Neural progenitor cell (in vitro differentiated cells): ENCODE results near the gene PRKCA. TPM values are rescaled to one million over a fixed set of nuclear protein-coding genes. Genes with fewer than 3 reads are reported as not detected.

Experiments used
- DNase-seq: peaks from one replicate; pipeline ENCODE4 v3.0.0-alpha.2; 2016; ENCODE audit warnings: low spot score
- H2AFZ ChIP-seq: fragments of 200-600 bp; sonication (generic); replicated peaks from 2 replicates; pipeline ENCODE4 v1.6.1; 2016; ENCODE audit warnings: antibody characterized with exemption
- H3F3A ChIP-seq: fragments of 200-600 bp; sonication (generic); 2 replicates; pipeline ENCODE4 v1.6.1; 2016; ENCODE audit warnings: antibody characterized with exemption, low read depth
- H3K27ac ChIP-seq: fragments of 200-600 bp; sonication (generic); 2 replicates; pipeline ENCODE4 v1.5.1; 2016; ENCODE audit warnings: mild to moderate bottlenecking
- H3K27me3 ChIP-seq: fragments of 200-600 bp; sonication (generic); 2 replicates; pipeline ENCODE4 v1.6.1; 2016; ENCODE audit warnings: mild to moderate bottlenecking, moderate library complexity
- H3K36me3 ChIP-seq: fragments of 200-600 bp; sonication (generic); 2 replicates; pipeline ENCODE4 v1.5.1; 2016
- H3K4me1 ChIP-seq: fragments of 200-600 bp; sonication (generic); 2 replicates; pipeline ENCODE4 v1.6.1; 2016; ENCODE audit warnings: mixed run types
- H3K4me2 ChIP-seq: fragments of 200-600 bp; sonication (generic); 2 replicates; pipeline ENCODE4 v1.6.1; 2016
- H3K4me3 ChIP-seq: fragments of 200-600 bp; sonication (generic); 2 replicates; pipeline ENCODE4 v1.5.1; 2016
- H3K79me2 ChIP-seq: fragments of 200-600 bp; sonication (generic); 2 replicates; pipeline ENCODE4 v1.6.1; 2016; ENCODE audit warnings: low read depth
- H3K9ac ChIP-seq: fragments of 200-600 bp; sonication (generic); 2 replicates; pipeline ENCODE4 v1.6.1; 2016
- H3K9me3 ChIP-seq: fragments of 200-600 bp; sonication (generic); 2 replicates; pipeline ENCODE4 v1.5.1; 2016; ENCODE audit warnings: low read depth
- H4K20me1 ChIP-seq: fragments of 200-600 bp; sonication (generic); 2 replicates; pipeline ENCODE4 v1.6.1; 2016; ENCODE audit warnings: low read depth
- H3K27ac Mint-ChIP-seq: 3 replicates; pipeline ENCODE4 v1.8.0; 2021; ENCODE audit warnings: mixed read lengths
- H3K27me3 Mint-ChIP-seq: 2 replicates; pipeline ENCODE4 v1.8.0; 2022; ENCODE audit warnings: low read depth, mild to moderate bottlenecking, inconsistent platforms, moderate library complexity, mixed read lengths; ENCODE audit not compliant: insufficient read depth
- H3K36me3 Mint-ChIP-seq: 3 replicates; pipeline ENCODE4 v1.8.0; 2021; ENCODE audit warnings: mixed read lengths
- H3K4me1 Mint-ChIP-seq: 3 replicates; pipeline ENCODE4 v1.8.0; 2021; ENCODE audit warnings: mixed read lengths
- H3K4me3 Mint-ChIP-seq: 3 replicates; pipeline ENCODE4 v1.8.0; 2021; ENCODE audit warnings: mild to moderate bottlenecking, moderate library complexity, mixed read lengths
- H3K9me3 Mint-ChIP-seq: 3 replicates; pipeline ENCODE4 v1.8.0; 2020; ENCODE audit warnings: mixed read lengths
- EZH2 ChIP-seq: fragments of 200-600 bp; sonication (generic); IDR thresholded peaks from 2 replicates; pipeline ENCODE4 v1.6.1; 2017; ENCODE audit warnings: antibody characterized with exemption, mild to moderate bottlenecking, moderate library complexity
- EZH2phosphoT487 ChIP-seq: fragments of 200-600 bp; sonication (generic); IDR thresholded peaks from 2 replicates; pipeline ENCODE4 v1.6.1; 2017; ENCODE audit warnings: antibody characterized with exemption
- total RNA-seq: library from RNA; depleted of rRNA; stranded (reverse); fragments of >200 nt; gene quantifications from 2 replicates; pipeline ENCODE4 v1.2.3, GENCODE V29; 2015; ENCODE audit warnings: low replicate concordance
- TF ChIP-seq, protein P1 (sequence below): fragments of 200-600 bp; sonication (generic); IDR thresholded peaks from 2 replicates; pipeline ENCODE4 v1.5.1; 2017; ENCODE audit warnings: antibody characterized with exemption, mild to moderate bottlenecking

PRKCA gene
- total RNA-seq, 1 donor from 2014 or later = 2.1 TPM

DNA sequence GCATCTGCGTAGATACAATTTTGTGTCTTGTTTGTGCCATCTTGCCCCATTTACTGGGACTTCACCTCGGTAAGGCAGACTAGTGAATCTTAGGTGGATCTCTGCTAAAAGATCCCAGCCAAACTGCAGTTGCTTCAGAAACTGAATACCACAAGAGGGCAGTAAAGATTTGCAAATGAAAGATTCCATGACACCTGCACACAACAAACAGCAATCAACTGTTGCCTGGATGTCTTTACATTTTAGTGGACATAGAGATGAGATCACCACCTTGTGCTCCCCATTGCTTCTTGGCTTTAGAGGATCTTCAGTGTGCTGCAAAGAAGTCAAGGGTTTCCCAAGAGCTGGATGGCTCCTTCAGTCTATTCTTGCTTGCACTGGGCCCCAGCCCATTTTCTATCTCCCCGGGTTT is 413.3 kb downstream of the PRKCA start:
- no peaks in the 10 kb centered on the region for H3K9me3 Mint-ChIP-seq
- TF ChIP-seq EZH2 = no peak
- TF ChIP-seq, protein P1, sequence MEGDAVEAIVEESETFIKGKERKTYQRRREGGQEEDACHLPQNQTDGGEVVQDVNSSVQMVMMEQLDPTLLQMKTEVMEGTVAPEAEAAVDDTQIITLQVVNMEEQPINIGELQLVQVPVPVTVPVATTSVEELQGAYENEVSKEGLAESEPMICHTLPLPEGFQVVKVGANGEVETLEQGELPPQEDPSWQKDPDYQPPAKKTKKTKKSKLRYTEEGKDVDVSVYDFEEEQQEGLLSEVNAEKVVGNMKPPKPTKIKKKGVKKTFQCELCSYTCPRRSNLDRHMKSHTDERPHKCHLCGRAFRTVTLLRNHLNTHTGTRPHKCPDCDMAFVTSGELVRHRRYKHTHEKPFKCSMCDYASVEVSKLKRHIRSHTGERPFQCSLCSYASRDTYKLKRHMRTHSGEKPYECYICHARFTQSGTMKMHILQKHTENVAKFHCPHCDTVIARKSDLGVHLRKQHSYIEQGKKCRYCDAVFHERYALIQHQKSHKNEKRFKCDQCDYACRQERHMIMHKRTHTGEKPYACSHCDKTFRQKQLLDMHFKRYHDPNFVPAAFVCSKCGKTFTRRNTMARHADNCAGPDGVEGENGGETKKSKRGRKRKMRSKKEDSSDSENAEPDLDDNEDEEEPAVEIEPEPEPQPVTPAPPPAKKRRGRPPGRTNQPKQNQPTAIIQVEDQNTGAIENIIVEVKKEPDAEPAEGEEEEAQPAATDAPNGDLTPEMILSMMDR = peak; percentile 90
- no peaks in the 10 kb centered on the region for H3K36me3 Mint-ChIP-seq
- peak; percentile 82 for DNase-seq
- no peaks in the 10 kb centered on the region for H3K79me2 ChIP-seq
- H3K27ac ChIP-seq = no peak overlapping the region
- H3K9me3 ChIP-seq = no peaks in the 10 kb centered on the region
- no peak overlapping the region for H3K9ac ChIP-seq
- peaks cover 12% of the 10 kb centered on the region for H3K27me3 Mint-ChIP-seq
- no peaks in the 10 kb centered on the region for H3K36me3 ChIP-seq
- no peaks in the 10 kb centered on the region for H3K27me3 ChIP-seq
- H3K27ac Mint-ChIP-seq = peak overlapping the region; percentile 6
- H3K4me1 ChIP-seq = peaks cover 20% of the 10 kb centered on the region
- H4K20me1 ChIP-seq = no peaks in the 10 kb centered on the region
- H3K4me3 ChIP-seq = no peak overlapping the region
- no peaks in the 10 kb centered on the region for H3F3A ChIP-seq
- H3K4me2 ChIP-seq = peak overlapping the region; percentile 47
- H3K4me1 Mint-ChIP-seq = peaks cover 60% of the 10 kb centered on the region
- H2AFZ ChIP-seq = peak overlapping the region; percentile 85
- no peak overlapping the region for H3K4me3 Mint-ChIP-seq

DNA sequence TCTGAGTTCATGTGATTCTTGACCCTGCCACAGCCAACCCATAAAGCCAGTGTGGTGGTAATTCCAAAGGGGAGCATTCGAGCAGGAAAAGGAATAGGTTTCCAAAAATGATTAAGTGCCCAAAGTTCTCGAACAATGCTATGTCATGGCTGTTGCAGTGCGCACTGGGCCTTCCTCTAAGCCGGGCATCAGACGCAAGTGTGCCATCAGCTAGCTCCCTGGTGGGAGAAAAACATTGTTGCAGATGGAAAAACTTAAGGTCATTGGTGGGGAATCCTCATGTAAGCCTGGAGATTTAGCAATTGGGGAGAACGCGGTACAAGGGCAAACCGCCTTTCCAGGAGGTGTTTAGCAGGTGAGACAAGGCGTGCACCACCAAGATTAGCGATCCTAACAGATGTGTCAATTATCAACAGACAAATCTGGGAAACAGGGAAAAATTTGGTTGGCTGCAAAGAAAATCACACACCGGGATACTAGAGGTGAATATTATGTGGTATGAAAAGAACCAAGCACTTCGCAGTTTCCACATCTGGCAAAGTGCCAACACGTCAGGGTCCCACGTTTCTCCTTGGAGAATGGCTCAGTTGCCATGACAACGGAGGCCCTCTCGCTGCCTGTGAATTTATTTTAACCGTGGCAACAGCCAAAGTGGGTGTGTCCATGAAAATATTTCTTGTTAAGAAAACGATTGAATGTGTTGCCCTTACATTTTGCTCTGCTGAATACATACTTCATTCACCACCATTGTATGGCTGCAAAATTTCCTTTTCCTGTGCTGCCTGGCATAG is 414.0 kb downstream of the PRKCA start:
- no peaks in the 10 kb centered on the region for H3K9me3 Mint-ChIP-seq
- DNase-seq = peak; percentile 42

DNA sequence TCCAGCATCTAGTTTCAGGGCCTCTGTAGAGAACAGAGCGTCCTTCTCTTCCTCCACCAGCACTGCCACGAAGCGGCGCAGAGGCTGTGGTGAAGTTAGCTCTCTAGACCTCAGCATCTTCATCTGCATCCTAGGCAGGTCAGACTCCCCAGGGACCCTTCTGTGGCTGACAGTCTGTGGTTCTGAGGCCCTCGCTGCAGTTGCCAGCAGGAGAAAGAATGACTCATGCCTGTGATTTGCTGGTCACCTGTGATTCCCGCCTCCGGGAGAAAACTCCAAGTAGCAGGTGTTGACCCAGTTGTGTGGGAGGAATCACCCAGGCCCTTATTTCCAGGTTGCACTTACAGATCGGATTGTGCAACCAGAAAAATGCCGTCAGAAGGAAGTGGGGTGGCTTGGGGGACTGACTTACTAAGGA is 415.2 kb downstream of the PRKCA start:
- no peak for DNase-seq
- H3K27me3 ChIP-seq = no peaks in the 10 kb centered on the region
- peaks cover 12% of the 10 kb centered on the region for H3K27me3 Mint-ChIP-seq
- no peak overlapping the region for H3K4me3 Mint-ChIP-seq
- no peak overlapping the region for H3K4me3 ChIP-seq
- no peaks in the 10 kb centered on the region for H3K36me3 ChIP-seq
- peaks cover 54% of the 10 kb centered on the region for H3K4me1 Mint-ChIP-seq
- no peaks in the 10 kb centered on the region for H4K20me1 ChIP-seq
- no peak overlapping the region for H3K4me2 ChIP-seq
- no peak overlapping the region for H3K27ac ChIP-seq
- no peaks in the 10 kb centered on the region for H3K79me2 ChIP-seq
- no peaks in the 10 kb centered on the region for H3F3A ChIP-seq
- H2AFZ ChIP-seq = no peak overlapping the region
- H3K9me3 ChIP-seq = no peaks in the 10 kb centered on the region
- no peak overlapping the region for H3K9ac ChIP-seq
- no peaks in the 10 kb centered on the region for H3K36me3 Mint-ChIP-seq
- peak overlapping the region; percentile 53 for H3K27ac Mint-ChIP-seq
- peaks cover 9% of the 10 kb centered on the region for H3K4me1 ChIP-seq
- no peaks in the 10 kb centered on the region for H3K9me3 Mint-ChIP-seq
- TF ChIP-seq, protein P1 = no peak
- no peak for TF ChIP-seq EZH2phosphoT487
- no peak for TF ChIP-seq EZH2

More for the DNA sequence above, 414.0 kb downstream of the PRKCA start:
- no peak overlapping the region for H3K27ac ChIP-seq
- Mint-ChIP-seq H3K4me3 (no peak overlapping the region), H3K27ac (peak overlapping the region; percentile 6), H3K4me1 (peaks cover 56% of the 10 kb centered on the region), H3K27me3 (peaks cover 14% of the 10 kb centered on the region), H3K36me3 (no peaks in the 10 kb centered on the region)
- H3F3A ChIP-seq = no peaks in the 10 kb centered on the region
- H2AFZ ChIP-seq = no peak overlapping the region
- H3K79me2 ChIP-seq = no peaks in the 10 kb centered on the region
- no peaks in the 10 kb centered on the region for H3K27me3 ChIP-seq
- no peak for TF ChIP-seq EZH2phosphoT487
- no peak for TF ChIP-seq EZH2
- TF ChIP-seq, protein P1 = no peak
- H3K4me3 ChIP-seq = no peak overlapping the region
- peaks cover 17% of the 10 kb centered on the region for H3K4me1 ChIP-seq
- H3K9ac ChIP-seq = no peak overlapping the region
- H3K9me3 ChIP-seq = no peaks in the 10 kb centered on the region
- no peaks in the 10 kb centered on the region for H3K36me3 ChIP-seq
- no peak overlapping the region for H3K4me2 ChIP-seq
- H4K20me1 ChIP-seq = no peaks in the 10 kb centered on the region
